Activated CD4-positive, alpha-beta T cell treated with anti-CD3 and anti-CD28 coated beads, Interleukin-2, amount 50 U/mL, for 24 hours (primary cell): ENCODE measurements around the gene TTC7B.
"Not testable (repeated sequence)": the region's sequence is repeated elsewhere in the genome, so short reads cannot be mapped to it uniquely, and the experiment has no call there.

Experiments
- DNase-seq, 2 donors: peaks; one replicate each; pipeline ENCODE4 v3.0.0-alpha.2; 2020; ENCODE audit warnings: low read depth in 1 of 2, low spot score in 1 of 2

Gene TTC7B, protein sequence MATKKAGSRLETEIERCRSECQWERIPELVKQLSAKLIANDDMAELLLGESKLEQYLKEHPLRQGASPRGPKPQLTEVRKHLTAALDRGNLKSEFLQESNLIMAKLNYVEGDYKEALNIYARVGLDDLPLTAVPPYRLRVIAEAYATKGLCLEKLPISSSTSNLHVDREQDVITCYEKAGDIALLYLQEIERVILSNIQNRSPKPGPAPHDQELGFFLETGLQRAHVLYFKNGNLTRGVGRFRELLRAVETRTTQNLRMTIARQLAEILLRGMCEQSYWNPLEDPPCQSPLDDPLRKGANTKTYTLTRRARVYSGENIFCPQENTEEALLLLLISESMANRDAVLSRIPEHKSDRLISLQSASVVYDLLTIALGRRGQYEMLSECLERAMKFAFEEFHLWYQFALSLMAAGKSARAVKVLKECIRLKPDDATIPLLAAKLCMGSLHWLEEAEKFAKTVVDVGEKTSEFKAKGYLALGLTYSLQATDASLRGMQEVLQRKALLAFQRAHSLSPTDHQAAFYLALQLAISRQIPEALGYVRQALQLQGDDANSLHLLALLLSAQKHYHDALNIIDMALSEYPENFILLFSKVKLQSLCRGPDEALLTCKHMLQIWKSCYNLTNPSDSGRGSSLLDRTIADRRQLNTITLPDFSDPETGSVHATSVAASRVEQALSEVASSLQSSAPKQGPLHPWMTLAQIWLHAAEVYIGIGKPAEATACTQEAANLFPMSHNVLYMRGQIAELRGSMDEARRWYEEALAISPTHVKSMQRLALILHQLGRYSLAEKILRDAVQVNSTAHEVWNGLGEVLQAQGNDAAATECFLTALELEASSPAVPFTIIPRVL

GRCh38 chr14:90815822-90816662 is at the start of gene TTC7B:
Gene TTC7B, minus strand, starts transcription at chr14:90816430. Its CDS starts 135 bp downstream, at chr14:90816295.
- DNase-seq, result no peak

- DNase-seq, result no peak
Observed at GRCh38 chr14:90864741-90865140, 48.5 kb upstream of the TTC7B start.

GRCh38 chr14:90858511-90858910 is 42.3 kb upstream of the TTC7B start:
- DNase-seq, result no peak

- DNase-seq, result no peak
Observed at GRCh38 chr14:90857866-90858265, 41.6 kb upstream of the TTC7B start.

DNA sequence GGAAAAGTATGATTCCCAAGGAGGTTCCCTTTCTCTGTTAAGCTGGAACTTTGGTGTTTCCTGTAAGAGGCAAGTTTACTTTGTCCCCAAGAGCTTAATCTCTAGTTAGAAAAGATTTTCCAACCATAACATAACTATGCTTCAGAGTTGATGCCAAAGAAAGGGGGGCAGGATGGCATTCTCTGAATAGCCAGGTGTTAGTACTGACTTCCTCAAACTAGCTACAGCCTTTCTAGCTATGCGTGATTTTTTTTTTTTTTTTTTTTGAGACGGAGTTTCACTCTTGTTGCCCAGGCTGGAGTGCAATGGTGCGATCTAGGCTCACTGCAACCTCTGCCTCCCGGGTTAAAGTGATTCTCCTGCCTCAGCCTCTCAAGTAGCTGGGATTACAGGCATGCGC is 39.9 kb upstream of the TTC7B start:
- DNase-seq, result not testable (repeated sequence)

- no peak for DNase-seq
Observed at GRCh38 chr14:90853116-90853515, 36.9 kb upstream of the TTC7B start.

DNA sequence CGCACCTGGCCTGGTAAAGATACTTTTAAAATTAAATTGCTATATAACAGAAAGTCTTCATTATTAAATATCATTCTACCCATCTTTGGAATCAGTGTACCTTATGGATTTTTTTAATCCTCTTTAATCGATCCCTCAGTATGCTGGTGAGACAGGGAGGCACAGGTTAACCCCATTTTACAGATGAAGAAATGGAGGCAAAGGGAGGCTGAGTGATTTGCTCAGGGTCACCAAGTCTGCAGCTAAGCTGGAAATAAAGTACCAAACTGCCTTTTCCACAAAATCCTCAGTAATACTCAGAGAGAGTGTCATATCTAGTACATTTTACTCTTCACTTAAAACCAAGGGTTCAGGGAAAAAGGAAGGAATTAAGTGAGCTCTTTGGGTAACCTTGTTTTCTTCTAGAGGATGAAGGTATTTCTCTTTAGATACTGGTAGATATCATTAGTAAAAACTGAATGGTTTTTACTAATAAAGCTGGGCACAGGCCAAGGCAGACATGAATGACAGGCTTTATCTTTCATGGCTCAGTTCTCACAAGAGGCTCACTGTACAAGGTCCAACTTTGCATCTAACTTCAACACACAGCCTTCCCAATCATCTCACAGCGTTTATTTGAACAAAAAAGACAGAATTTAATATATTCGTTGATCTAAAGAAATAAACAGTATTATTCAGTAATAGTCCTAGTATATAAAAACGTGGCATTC is 35.3 kb upstream of the TTC7B start:
- DNase-seq, result no peak

- DNase-seq, result no peak
Observed at GRCh38 chr14:90850487-90850886, 34.3 kb upstream of the TTC7B start.

- DNase-seq, result no peak
Observed at GRCh38 chr14:90849787-90850444, 33.7 kb upstream of the TTC7B start.

DNA sequence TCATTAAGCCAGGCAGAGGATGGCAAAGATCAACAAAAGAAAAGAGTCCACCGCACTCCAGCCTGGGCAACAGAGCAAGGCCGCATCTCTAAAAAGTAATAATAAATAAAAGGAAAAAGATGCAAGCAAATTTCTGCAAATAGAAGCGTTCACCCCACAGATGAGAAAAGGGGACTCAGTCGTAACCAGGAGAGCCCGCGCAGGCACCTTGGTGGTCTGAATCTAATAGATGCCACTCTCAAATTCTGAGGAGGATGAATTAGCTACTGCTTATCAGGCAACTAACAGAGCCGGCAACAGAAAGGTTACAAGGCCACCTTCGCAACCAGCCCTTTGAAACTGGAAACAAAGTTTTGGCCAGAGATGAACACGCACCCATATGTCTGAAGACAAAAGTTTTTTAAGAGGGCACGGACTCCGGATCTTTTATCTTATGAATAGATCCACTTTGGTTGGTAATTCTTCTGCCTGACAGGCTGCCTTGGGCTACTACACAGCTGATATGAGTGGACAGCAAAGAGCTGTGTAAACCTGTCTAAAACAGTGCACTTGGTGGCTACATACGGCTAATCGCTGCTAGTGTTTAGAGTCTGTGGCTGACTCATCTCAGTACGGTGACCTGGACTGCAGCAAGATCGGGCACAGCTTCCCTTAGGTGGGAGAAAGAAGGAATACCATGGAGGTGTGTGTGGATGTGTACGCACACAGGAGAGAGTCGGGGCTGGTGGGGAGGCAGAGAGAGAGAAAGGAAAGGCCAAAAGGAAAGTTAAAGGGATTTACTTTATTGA is 32.9 kb upstream of the TTC7B start:
- DNase-seq, result no peak

DNA sequence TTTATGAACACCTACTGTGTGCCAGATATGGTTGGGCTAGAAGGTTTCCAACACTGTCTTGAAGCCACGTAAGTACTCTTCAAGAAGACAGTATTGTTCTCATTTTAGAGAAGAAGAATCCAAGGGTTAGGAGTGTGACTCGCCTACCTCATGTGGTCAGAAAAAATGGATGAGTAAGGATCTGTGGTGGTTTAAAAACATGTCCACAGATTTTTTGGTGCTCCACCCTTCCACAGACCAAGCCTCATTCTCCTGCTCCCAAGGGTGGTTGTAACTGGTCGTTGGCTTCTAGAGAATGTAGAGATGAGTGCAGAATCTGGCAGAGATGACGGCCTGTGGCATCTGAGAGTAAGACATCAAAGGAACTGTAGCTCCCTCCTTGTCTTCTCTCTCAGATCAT is 30.3 kb upstream of the TTC7B start:
- no peak for DNase-seq

GRCh38 chr14:90844321-90844720 is 28.1 kb upstream of the TTC7B start:
- DNase-seq, result no peak

GRCh38 chr14:90842726-90843125 is 26.5 kb upstream of the TTC7B start:
- no peak for DNase-seq

GRCh38 chr14:90840667-90841066 is 24.4 kb upstream of the TTC7B start:
- not testable (repeated sequence) for DNase-seq

GRCh38 chr14:90839889-90840266 is 23.6 kb upstream of the TTC7B start:
- no peak for DNase-seq

DNA sequence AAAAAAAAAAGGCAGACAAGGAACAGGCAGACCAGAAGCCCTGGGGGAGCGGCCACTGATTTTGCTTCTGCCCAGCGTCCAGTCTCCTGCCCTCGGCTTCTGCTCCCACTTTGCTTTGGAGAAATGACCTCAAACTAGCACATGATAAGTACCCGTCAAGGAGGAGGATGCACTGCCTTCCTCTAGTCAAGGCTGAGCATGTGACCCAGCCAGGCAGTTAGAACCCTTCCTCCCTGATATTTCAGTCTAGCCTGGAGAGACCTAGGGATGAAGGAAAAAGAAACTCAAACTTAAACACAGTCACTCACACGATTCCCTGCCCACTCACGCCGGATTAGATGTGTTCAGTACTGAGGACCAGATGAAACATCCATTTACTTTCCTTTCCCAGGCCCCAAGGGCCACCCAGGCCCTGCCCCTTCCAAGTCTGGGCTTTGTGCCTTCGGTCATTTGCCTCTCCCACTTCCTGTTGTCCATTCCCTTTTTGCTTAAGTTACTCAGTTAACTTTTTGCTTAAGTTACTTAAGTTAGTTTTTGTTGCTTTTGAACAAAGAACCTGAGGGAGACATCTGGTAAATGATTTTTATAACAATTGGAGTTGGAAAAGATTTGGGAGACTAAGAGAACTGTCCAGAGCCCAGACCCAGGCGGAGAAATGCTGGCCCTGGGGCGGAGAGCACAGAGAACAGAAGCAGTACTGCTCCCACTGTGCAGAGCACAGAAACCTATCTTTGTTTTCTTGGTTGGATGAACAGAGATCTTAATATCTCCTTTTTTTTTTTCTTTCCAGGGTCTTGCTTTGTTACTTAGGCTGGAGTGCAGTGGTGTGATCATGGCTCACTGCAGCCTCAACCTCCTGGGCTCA is 23.0 kb upstream of the TTC7B start:
- no peak for DNase-seq

GRCh38 chr14:90838531-90838930 is 22.3 kb upstream of the TTC7B start:
- not testable (repeated sequence) for DNase-seq

GRCh38 chr14:90837355-90837754 is 21.1 kb upstream of the TTC7B start:
- DNase-seq, result no peak

GRCh38 chr14:90836692-90837063 is 20.4 kb upstream of the TTC7B start:
- no peak for DNase-seq
